Esophagus (tissue), 2 donors: ENCODE data around the gene PDE8B. TPM values are rescaled to one million over a fixed set of nuclear protein-coding genes. Genes with fewer than 3 reads are reported as not detected.

Experiments used
- H3K27ac ChIP-seq, 2 donors: one replicate each; pipeline ENCODE4 v1.5.1; 2013; ENCODE audit warnings: low read depth in 2 of 2, mild to moderate bottlenecking in 2 of 2, inconsistent platforms in 1 of 2, low read length in 1 of 2, moderate library complexity in 1 of 2
- H3K27me3 ChIP-seq, 2 donors: one replicate each; pipeline ENCODE4 v1.6.1; 2013; ENCODE audit warnings: low read length in 2 of 2, control low read depth in 1 of 2, mild to moderate bottlenecking in 1 of 2; ENCODE audit not compliant: insufficient read depth in 2 of 2, control insufficient read depth in 1 of 2
- H3K36me3 ChIP-seq, 2 donors: one replicate each; pipeline ENCODE4 v1.6.1; 2013; ENCODE audit warnings: low read length in 1 of 2; ENCODE audit not compliant: control insufficient read depth in 2 of 2, insufficient read depth in 2 of 2
- H3K4me1 ChIP-seq, 2 donors: one replicate each; pipeline ENCODE4 v1.6.1; 2013; ENCODE audit warnings: low read length in 1 of 2; ENCODE audit not compliant: control insufficient read depth in 2 of 2, insufficient read depth in 2 of 2
- H3K4me3 ChIP-seq, 2 donors: one replicate each; pipeline ENCODE4 v1.5.1; 2013; ENCODE audit warnings: low read length in 2 of 2, mild to moderate bottlenecking in 2 of 2, low read depth in 1 of 2, moderate library complexity in 1 of 2
- H3K9me3 ChIP-seq, 2 donors: one replicate each; pipeline ENCODE4 v1.6.1; 2013; ENCODE audit warnings: mild to moderate bottlenecking in 2 of 2, low read depth in 1 of 2, low read length in 1 of 2, moderate library complexity in 1 of 2; ENCODE audit not compliant: control insufficient read depth in 2 of 2, insufficient read depth in 1 of 2
- WGBS, 2 donors: extraction: QIAGEN DNeasy Blood & Tissue Kit; methylation state at CpG; one replicate each; pipeline ENCODE4 v1.1.7; 2013; 5-methylcytosine and 5-hydroxymethylcytosine counted together
- polyA plus RNA-seq, 2 donors: library from polyadenylated mRNA; stranded (reverse); fragments of 200-250 nt; gene quantifications; one replicate each; pipeline ENCODE4 v1.2.3, GENCODE V29; 2013
- donor health status: healthy with polysubstance abuse.
- donor health status: Bipolar disorder and iron deficiency.

PDE8B gene
- polyA plus RNA-seq, 2 donors: 0.31 to 0.66 TPM

GRCh38 chr5:77186652-77187370 lies 23.7 kb upstream of the PDE8B start:
- 83 to 89% methylated on average over 2 of the region's 2 CpGs for WGBS, 2 donors
- Histone ChIP-seq H3K27ac (no peak overlapping the region), H3K9me3 (peaks cover 0 to 2% of the 10 kb centered on the region in 2 donors), H3K4me1 (peaks cover 0 to 2% of the 10 kb centered on the region in 2 donors), H3K36me3 (no peaks in the 10 kb centered on the region), H3K27me3 (no peaks in the 10 kb centered on the region), H3K4me3 (no peak overlapping the region)

GRCh38 chr5:77189421-77189820 lies 21.1 kb upstream of the PDE8B start:
- WGBS, 2 donors: 85 to 90% methylated on average over 2 of the region's 2 CpGs
- Histone ChIP-seq H3K27me3 (no peaks in the 10 kb centered on the region), H3K9me3 (peaks cover 0 to 2% of the 10 kb centered on the region in 2 donors), H3K36me3 (no peaks in the 10 kb centered on the region), H3K27ac (no peak overlapping the region), H3K4me3 (no peak overlapping the region), H3K4me1 (peaks cover 0 to 2% of the 10 kb centered on the region in 2 donors)

GRCh38 chr5:77192441-77193050 lies 17.9 kb upstream of the PDE8B start:
- Histone ChIP-seq H3K4me3 (no peak overlapping the region), H3K27me3 (no peaks in the 10 kb centered on the region), H3K27ac (no peak overlapping the region), H3K36me3 (no peaks in the 10 kb centered on the region), H3K9me3 (no peaks in the 10 kb centered on the region), H3K4me1 (peaks cover 0 to 2% of the 10 kb centered on the region in 2 donors)
- WGBS, 2 donors: 48 to 56% methylated on average over 2 of the region's 2 CpGs

GRCh38 chr5:77194762-77195161 lies 15.7 kb upstream of the PDE8B start:
- Histone ChIP-seq H3K36me3 (no peaks in the 10 kb centered on the region), H3K4me3 (no peak overlapping the region), H3K4me1 (no peaks in the 10 kb centered on the region), H3K27ac (no peak overlapping the region), H3K27me3 (no peaks in the 10 kb centered on the region), H3K9me3 (no peaks in the 10 kb centered on the region)

- Histone ChIP-seq H3K27me3 (no peaks in the 10 kb centered on the region), H3K4me1 (no peaks in the 10 kb centered on the region), H3K36me3 (no peaks in the 10 kb centered on the region), H3K27ac (no peak overlapping the region), H3K4me3 (no peak overlapping the region), H3K9me3 (no peaks in the 10 kb centered on the region)
- 52 to 61% methylated on average over 2 of the region's 2 CpGs for WGBS, 2 donors
Measured at GRCh38 chr5:77197840-77198554, 12.5 kb upstream of the PDE8B start.

- Histone ChIP-seq H3K9me3 (no peaks in the 10 kb centered on the region), H3K27me3 (no peaks in the 10 kb centered on the region), H3K4me3 (no peak overlapping the region), H3K4me1 (no peaks in the 10 kb centered on the region), H3K36me3 (no peaks in the 10 kb centered on the region), H3K27ac (no peak overlapping the region)
- 84 to 97% methylated on average over 1 of the region's 1 CpG for WGBS, 2 donors
Measured at GRCh38 chr5:77200663-77201062, 9.8 kb upstream of the PDE8B start.

GRCh38 chr5:77202145-77202544 lies 8.3 kb upstream of the PDE8B start:
- no peak overlapping the region for H3K4me3 ChIP-seq
- no peak overlapping the region for H3K27ac ChIP-seq
- H3K4me1 ChIP-seq: no peaks in the 10 kb centered on the region
- H3K9me3 ChIP-seq: no peaks in the 10 kb centered on the region
- H3K27me3 ChIP-seq: peaks cover 0 to 3% of the 10 kb centered on the region in 2 donors
- no peaks in the 10 kb centered on the region for H3K36me3 ChIP-seq

- Histone ChIP-seq H3K4me1 (peaks cover 0 to 2% of the 10 kb centered on the region in 2 donors), H3K27ac (no peak overlapping the region), H3K27me3 (peaks cover 0 to 3% of the 10 kb centered on the region in 2 donors), H3K4me3 (no peak overlapping the region), H3K36me3 (no peaks in the 10 kb centered on the region), H3K9me3 (peaks cover 0 to 3% of the 10 kb centered on the region in 2 donors)
- WGBS, 2 donors: 33 to 43% methylated on average over 2 of the region's 2 CpGs
Measured at GRCh38 chr5:77204967-77205366, 5.5 kb upstream of the PDE8B start.

- H3K4me3 ChIP-seq: no peak overlapping the region
- H3K27ac ChIP-seq: no peak overlapping the region
- H3K36me3 ChIP-seq: no peaks in the 10 kb centered on the region
- H3K9me3 ChIP-seq: peaks cover 0 to 3% of the 10 kb centered on the region in 2 donors
- peaks cover 1 to 10% of the 10 kb centered on the region in 2 donors for H3K27me3 ChIP-seq
- peaks cover 4% of the 10 kb centered on the region in 2 donors for H3K4me1 ChIP-seq
- 74 to 89% methylated on average over 1 of the region's 1 CpG for WGBS, 2 donors
Measured at GRCh38 chr5:77208507-77209163, 1.8 kb upstream of the PDE8B start.
